Prostate gland (tissue), 2 donors: ENCODE results near the gene DLEC1.

Source experiments
- POLR2A ChIP-seq: fragments of 450-650 bp; IDR thresholded peaks from one replicate; pipeline ENCODE4 v1.6.1; 2016; ENCODE audit warnings: antibody characterized with exemption, mild to moderate bottlenecking
- POLR2AphosphoS5 ChIP-seq: sonication (generic); formaldehyde crosslinking; IDR thresholded peaks from one replicate; pipeline ENCODE4 v1.6.1; 2017; ENCODE audit warnings: antibody characterized with exemption
- TF ChIP-seq, protein P1 (sequence below), 4 experiments: fragments of 200-600 bp in 2 of 4; fragments of 450-650 bp in 2 of 4; sonication (generic) in 2 of 4; IDR thresholded peaks; 1 replicate in 3 of 4; 2 replicates in 1 of 4; pipeline ENCODE4 v1.5.1; 2016 to 2019; ENCODE audit warnings: antibody characterized with exemption in 4 of 4, mild to moderate bottlenecking in 2 of 4, moderate library complexity in 2 of 4

DNA sequence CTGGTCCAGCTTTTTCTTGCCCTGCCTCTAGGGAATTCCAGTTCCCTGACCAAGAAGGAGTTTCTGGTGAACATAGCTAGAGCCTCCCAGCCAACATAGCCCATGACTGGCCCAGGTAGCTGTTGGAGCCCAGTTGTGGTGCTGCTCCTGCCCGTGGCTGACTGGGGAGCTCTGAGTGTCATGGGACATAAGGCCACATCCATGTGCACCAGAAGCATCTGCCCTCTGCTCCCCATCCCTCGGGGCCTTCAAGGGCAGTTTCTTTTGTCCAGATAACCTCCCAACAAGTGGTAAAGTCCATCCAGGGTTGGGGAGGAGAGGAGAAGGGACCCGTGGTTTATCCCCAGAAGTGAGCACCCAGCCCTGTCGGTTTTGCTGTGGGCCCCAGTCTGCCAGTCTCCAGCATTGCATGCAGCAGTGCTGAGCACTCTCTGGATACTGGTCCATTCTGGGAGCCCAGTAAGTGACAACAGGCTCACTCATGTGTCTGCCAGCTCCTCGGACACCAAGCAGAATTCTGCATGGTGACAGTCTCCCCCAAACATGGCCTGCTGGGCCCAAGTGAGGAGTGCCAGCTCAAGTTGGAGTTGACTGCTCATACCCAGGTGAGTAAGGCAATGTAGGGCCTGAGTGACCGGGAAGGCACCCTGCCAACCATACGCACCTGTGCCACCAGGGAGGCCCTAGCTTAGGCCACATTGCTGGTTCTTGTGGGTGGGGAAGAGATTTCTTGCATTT lies 69.1 kb downstream of the DLEC1 start:
- TF ChIP-seq, protein P1, sequence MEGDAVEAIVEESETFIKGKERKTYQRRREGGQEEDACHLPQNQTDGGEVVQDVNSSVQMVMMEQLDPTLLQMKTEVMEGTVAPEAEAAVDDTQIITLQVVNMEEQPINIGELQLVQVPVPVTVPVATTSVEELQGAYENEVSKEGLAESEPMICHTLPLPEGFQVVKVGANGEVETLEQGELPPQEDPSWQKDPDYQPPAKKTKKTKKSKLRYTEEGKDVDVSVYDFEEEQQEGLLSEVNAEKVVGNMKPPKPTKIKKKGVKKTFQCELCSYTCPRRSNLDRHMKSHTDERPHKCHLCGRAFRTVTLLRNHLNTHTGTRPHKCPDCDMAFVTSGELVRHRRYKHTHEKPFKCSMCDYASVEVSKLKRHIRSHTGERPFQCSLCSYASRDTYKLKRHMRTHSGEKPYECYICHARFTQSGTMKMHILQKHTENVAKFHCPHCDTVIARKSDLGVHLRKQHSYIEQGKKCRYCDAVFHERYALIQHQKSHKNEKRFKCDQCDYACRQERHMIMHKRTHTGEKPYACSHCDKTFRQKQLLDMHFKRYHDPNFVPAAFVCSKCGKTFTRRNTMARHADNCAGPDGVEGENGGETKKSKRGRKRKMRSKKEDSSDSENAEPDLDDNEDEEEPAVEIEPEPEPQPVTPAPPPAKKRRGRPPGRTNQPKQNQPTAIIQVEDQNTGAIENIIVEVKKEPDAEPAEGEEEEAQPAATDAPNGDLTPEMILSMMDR (IDR thresholded peaks at IDR 0.05): no peak
- TF ChIP-seq POLR2A (no peak), POLR2AphosphoS5 (no peak)
